Heart left ventricle (tissue), 16 donors: ENCODE results near the gene PIP5K1B. TPM values are rescaled to one million over a fixed set of nuclear protein-coding genes. Genes with fewer than 3 reads are reported as not detected.

Experiments used
- ATAC-seq, 4 donors: fragments of 200-7000 bp; cut with Tn5 transposase; one replicate each; pipeline ENCODE4 v1.9.1; 2020 to 2022; ENCODE audit warnings: moderate library complexity in 4 of 4, mild to moderate bottlenecking in 3 of 4, moderate number of reproducible peaks in 1 of 4
- DNase-seq, 5 donors: peaks; one replicate each; pipeline ENCODE4 v3.0.0-alpha.2; 2020
- H3K27ac ChIP-seq, 12 donors: fragments of 200-600 bp; sonication (generic) in 4 of 12; one replicate each; pipeline versions ENCODE4 v1.5.0 to v1.8.0; 2016 to 2022; ENCODE audit warnings: mild to moderate bottlenecking in 2 of 12
- H3K27me3 ChIP-seq, 9 donors: fragments of 200-600 bp; sonication (generic) in 2 of 9; one replicate each; pipeline versions ENCODE4 v1.5.1 to v1.8.0; 2016 to 2022; ENCODE audit warnings: mild to moderate bottlenecking in 3 of 9
- H3K36me3 ChIP-seq, 9 donors: fragments of 200-600 bp; sonication (generic) in 2 of 9; one replicate each; pipeline versions ENCODE4 v1.5.0 to v1.8.0; 2018 to 2022; ENCODE audit warnings: mild to moderate bottlenecking in 2 of 9
- H3K4me1 ChIP-seq, 12 donors: fragments of 200-600 bp; sonication (generic) in 4 of 12; one replicate each; pipeline versions ENCODE4 v1.5.0 to v1.8.0; 2016 to 2022; ENCODE audit warnings: mild to moderate bottlenecking in 3 of 12
- H3K4me3 ChIP-seq, 12 donors: fragments of 200-600 bp; sonication (generic) in 4 of 12; one replicate each; pipeline versions ENCODE4 v1.5.0 to v1.8.0; 2017 to 2022; ENCODE audit warnings: mild to moderate bottlenecking in 9 of 12, moderate library complexity in 4 of 12
- H3K9me3 ChIP-seq, 12 donors: fragments of 200-600 bp; sonication (generic) in 4 of 12; one replicate each; pipeline versions ENCODE4 v1.5.0 to v1.8.0; 2016 to 2022; ENCODE audit warnings: mild to moderate bottlenecking in 1 of 12
- CTCF ChIP-seq, 12 donors: fragments of 200-600 bp; sonication (generic) in 4 of 12; IDR thresholded peaks; one replicate each; pipeline versions ENCODE4 v1.5.0 to v1.8.0; 2018 to 2022; ENCODE audit warnings: antibody characterized with exemption in 12 of 12, mild to moderate bottlenecking in 5 of 12
- POLR2A ChIP-seq, 2 donors: fragments of 450-650 bp; IDR thresholded peaks; one replicate each; pipeline ENCODE4 v1.6.1; 2017; ENCODE audit warnings: antibody characterized with exemption in 2 of 2, mild to moderate bottlenecking in 2 of 2, moderate library complexity in 2 of 2
- WGBS, 4 donors: extraction: QIAGEN DNeasy Blood & Tissue Kit in 2 of 4; methylation state at CpG; one replicate each; pipeline versions ENCODE4 v1.1.5 to v1.1.7; 2013 to 2018; 5-methylcytosine and 5-hydroxymethylcytosine counted together
- intact Hi-C, 10 donors: fragments of 100-400 bp; cut with DNase I; formaldehyde crosslinking; loops; one replicate each; pipeline versions ENCODE4 v1.11.1 to v1.14.2; 2022
- polyA plus RNA-seq, 2 donors: library from polyadenylated mRNA; stranded (reverse); fragments of 200-250 nt; gene quantifications; one replicate each; pipeline ENCODE4 v1.2.3, GENCODE V29; 2013
- total RNA-seq, 9 donors: library from RNA; depleted of rRNA in 2 of 9; stranded (reverse); fragments of >200 nt in 2 of 9; fragmentation: NEBNext Ultra II Directional in 3 of 9; extraction: Animal tissue kit (Norgen Biotek cat#: 25700) in 3 of 9; gene quantifications; one replicate each; pipeline versions ENCODE4 v1.1.0 to v1.2.4, GENCODE V29; 2016 to 2023
- donor health status: ischemic (EF 13 %, LVEDD 7.1; RV severe dilation, severe dysfunction).
- donor health status: healthy with polysubstance abuse.
- donor health status: DM: no; HTN: yes; CAD: no.
- donor health status: DM: no; HTN: no; CAD: no.
- donor health status: ischemic (EF 25% LVEDD 6.9; RV normal size, moderate dysfunction).
- donor health status: ischemic (EF 25% LVEDD 5.7; RV mildly dilated, moderate dysfunction).
- donor health status: healthy.
- donor health status: DM: yes; HTN: yes; CAD: no.
- donor health status: ischemic (EF 35%, LVEDD 5.7; RV mildly dilated, moderate dysfunction).
- donor health status: nonischemic (EF 11% LVEDD 7.7; RV severe dilation, severe dysfunction).
- donor health status: DM: yes; HTN: yes; CAD: no.
- donor health status: PGD.
- donor health status: ischemic (EF 29% LVEDD 5.4; RV normal size, mild dysfunction).
- donor health status: nonischemic (EF 23%, LVEDD 6.1; RV moderate dilation, normal function).

Gene PIP5K1B
- total and polyA plus RNA-seq, 11 donors: 8.6 to 68.0 (median 47.5) TPM

GRCh38 chr9:68706363-68707201 lies 1.5 kb downstream of the PIP5K1B start:
- peaks cover 0 to 24% (median 5%) of the 10 kb centered on the region in 9 donors for H3K27me3 ChIP-seq
- H3K4me3 ChIP-seq: peak overlapping the region; percentile 44 to 94 (median 68)
- no peak for DNase-seq
- TF ChIP-seq POLR2A (IDR thresholded peaks at IDR 0.05) (no peak), CTCF (IDR thresholded peaks at IDR 0.05) (no peak)
- intact Hi-C loops: loop anchor here (2.0 to 10.0 kb wide), 12 partner anchors 41 to 321 kb away; a partner anchor contains a TSS
- WGBS, 4 donors: 7 to 12% (median 10%) methylated on average over 19 of the region's 19 CpGs
- no peaks in the 10 kb centered on the region for H3K9me3 ChIP-seq
- H3K27ac ChIP-seq: peak overlapping the region; percentile 68 to 95 (median 88)
- H3K36me3 ChIP-seq: no peaks in the 10 kb centered on the region
- ATAC-seq: peak in 1 of 4 donors; percentile 1
- H3K4me1 ChIP-seq: peaks cover 0 to 44% (median 16%) of the 10 kb centered on the region in 12 donors

- no peak for ATAC-seq
- H3K4me3 ChIP-seq: peak overlapping the region in 3 of 12 donors; percentile 65 to 94 (median 66)
- H3K36me3 ChIP-seq: no peaks in the 10 kb centered on the region
- intact Hi-C loops: loop anchor here (2.0 to 10.0 kb wide), 12 partner anchors 39 to 319 kb away; a partner anchor contains a TSS
- 49 to 62% (median 56%) methylated on average over 4 of the region's 4 CpGs for WGBS, 4 donors
- TF ChIP-seq CTCF (IDR thresholded peaks at IDR 0.05) (no peak), POLR2A (IDR thresholded peaks at IDR 0.05) (no peak)
- no peak for DNase-seq
- peaks cover 0 to 44% (median 16%) of the 10 kb centered on the region in 12 donors for H3K4me1 ChIP-seq
- H3K9me3 ChIP-seq: no peaks in the 10 kb centered on the region
- H3K27ac ChIP-seq: no peak overlapping the region
- H3K27me3 ChIP-seq: peaks cover 0 to 24% (median 5%) of the 10 kb centered on the region in 9 donors
These were observed 2.9 kb downstream of the PIP5K1B start for GRCh38 chr9:68707801-68708488.

GRCh38 chr9:68708513-68708912 lies 3.5 kb downstream of the PIP5K1B start:
- Histone ChIP-seq H3K9me3 (no peaks in the 10 kb centered on the region), H3K4me1 (peaks cover 0 to 44% (median 16%) of the 10 kb centered on the region in 12 donors), H3K27me3 (peaks cover 0 to 24% (median 5%) of the 10 kb centered on the region in 9 donors), H3K4me3 (no peak overlapping the region), H3K27ac (no peak overlapping the region), H3K36me3 (no peaks in the 10 kb centered on the region)
- DNase-seq (no peak), ATAC-seq (no peak)
- 75 to 81% (median 80%) methylated on average over 3 of the region's 3 CpGs for WGBS, 4 donors
- intact Hi-C loops: loop anchor here (5.0 to 10.0 kb wide), 10 partner anchors 39 to 319 kb away; a partner anchor contains a TSS
- TF ChIP-seq POLR2A (IDR thresholded peaks at IDR 0.05) (no peak), CTCF (IDR thresholded peaks at IDR 0.05) (no peak)
